Small intestine (tissue), 7 donors: ENCODE data around the gene LIPE. TPM values are rescaled to one million over a fixed set of nuclear protein-coding genes. Genes with fewer than 3 reads are reported as not detected.

Experiments used
- DNase-seq, 2 donors: peaks; one replicate each; pipeline versions ENCODE4 v3.0.0 to v3.0.0-alpha.2; 2013
- FAIRE-seq: peaks from 2 replicates; lab custom pipeline; 2012; peaks lifted over from hg19 to GRCh38; lab: Jason Lieb, UNC
- H3K27ac ChIP-seq, 3 donors: one replicate each; pipeline ENCODE4 v1.5.1; 2013; ENCODE audit warnings: low read length in 2 of 3, mild to moderate bottlenecking in 2 of 3, control low read depth in 1 of 3, inconsistent platforms in 1 of 3, low read depth in 1 of 3, moderate library complexity in 1 of 3
- H3K27me3 ChIP-seq, 3 donors: one replicate each; pipeline ENCODE4 v1.6.1; 2013; ENCODE audit warnings: low read length in 3 of 3, inconsistent platforms in 1 of 3; ENCODE audit not compliant: control insufficient read depth in 3 of 3, insufficient read depth in 3 of 3
- H3K36me3 ChIP-seq, 3 donors: one replicate each; pipeline ENCODE4 v1.6.1; 2013; ENCODE audit warnings: low read length in 3 of 3, inconsistent platforms in 1 of 3, low read depth in 1 of 3, mild to moderate bottlenecking in 1 of 3, moderate library complexity in 1 of 3; ENCODE audit not compliant: control insufficient read depth in 3 of 3, insufficient read depth in 2 of 3
- H3K4me1 ChIP-seq, 3 donors: one replicate each; pipeline ENCODE4 v1.6.1; 2013; ENCODE audit warnings: low read length in 2 of 3, inconsistent platforms in 1 of 3, low read depth in 1 of 3, mild to moderate bottlenecking in 1 of 3, moderate library complexity in 1 of 3; ENCODE audit not compliant: control insufficient read depth in 3 of 3, insufficient read depth in 2 of 3
- H3K4me3 ChIP-seq, 3 donors: one replicate each; pipeline ENCODE4 v1.5.1; 2013; ENCODE audit warnings: low read length in 3 of 3, control low read depth in 1 of 3, inconsistent platforms in 1 of 3, low read depth in 1 of 3, mild to moderate bottlenecking in 1 of 3, moderate library complexity in 1 of 3
- H3K9me3 ChIP-seq, 2 donors: one replicate each; pipeline ENCODE4 v1.6.1; 2013; ENCODE audit warnings: low read depth in 1 of 2, low read length in 1 of 2; ENCODE audit not compliant: control insufficient read depth in 2 of 2, insufficient read depth in 1 of 2
- WGBS, 3 donors: extraction: QIAGEN DNeasy Blood & Tissue Kit; methylation state at CpG; one replicate each; pipeline ENCODE4 v1.1.7; 2013; 5-methylcytosine and 5-hydroxymethylcytosine counted together
- polyA plus RNA-seq, 4 donors: library from polyadenylated mRNA; stranded (reverse) in 3 of 4; unstranded in 1 of 4; fragments of 200-250 nt in 3 of 4; fragments of 120-200 nt in 1 of 4; gene quantifications; one replicate each; pipeline versions ENCODE4 v1.2.1 to v1.2.3, GENCODE V29; 2013
- donor health status: healthy with polysubstance abuse.
- donor health status: control.
- donor health status: control.
- donor health status: Bipolar disorder and iron deficiency.
- donor health status: healthy.

The LIPE gene
- polyA plus RNA-seq, 4 donors = 10.1 to 40.2 (median 19.7) TPM

DNA sequence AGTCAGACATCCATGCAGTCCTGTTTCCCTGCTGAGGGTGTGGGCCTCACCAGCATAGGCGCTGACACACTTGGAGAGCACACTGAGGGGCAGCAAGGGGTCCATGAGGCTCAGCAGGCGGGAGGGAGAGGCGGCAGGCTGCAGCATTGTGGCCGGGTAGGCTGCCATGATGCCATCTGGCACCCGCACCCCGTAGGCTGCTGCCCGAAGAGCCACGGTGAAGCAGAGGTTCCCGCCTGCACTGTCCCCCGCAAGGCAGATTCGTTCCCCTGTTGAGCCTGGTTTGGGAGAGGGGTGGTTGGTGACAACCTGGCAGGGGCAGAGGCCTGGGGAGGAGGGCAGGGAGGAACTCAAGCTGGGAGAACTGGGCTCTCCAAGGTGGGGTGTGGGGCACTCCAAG is 21.1 kb downstream of the LIPE start:
- Histone ChIP-seq H3K9me3 (no peaks in the 10 kb centered on the region), H3K4me1 (no peaks in the 10 kb centered on the region), H3K27me3 (peaks cover 0 to 7% (median 0%) of the 10 kb centered on the region in 3 donors), H3K27ac (no peak overlapping the region), H3K4me3 (no peak overlapping the region), H3K36me3 (peaks cover 0 to 62% (median 0%) of the 10 kb centered on the region in 3 donors)
- 95 to 96% (median 96%) methylated on average over 11 of the region's 11 CpGs for WGBS, 3 donors
- FAIRE-seq = no peak
- no peak for DNase-seq

DNA sequence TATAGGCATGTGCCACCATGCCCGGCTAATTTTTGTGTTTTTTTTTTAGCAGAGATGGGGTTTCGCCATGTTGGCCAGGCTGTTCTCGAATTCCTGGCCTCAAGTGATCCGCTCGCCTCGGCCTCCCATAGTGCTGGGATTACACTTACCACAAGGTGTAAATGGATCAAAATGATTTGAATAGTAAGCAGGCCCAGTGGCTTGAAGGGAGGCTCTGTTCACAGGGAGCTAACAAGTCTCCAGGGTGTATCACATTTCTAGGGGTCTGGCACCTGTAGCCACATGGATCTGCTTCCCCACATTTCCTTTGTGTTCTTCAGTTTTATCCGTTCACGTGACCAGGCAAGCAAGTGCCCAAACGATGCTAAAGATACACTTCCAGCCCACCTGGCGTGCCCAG is 23.6 kb downstream of the LIPE start:
- no peaks in the 10 kb centered on the region for H3K9me3 ChIP-seq
- FAIRE-seq = no peak

GRCh38 chr19:42402376-42403116 is 24.6 kb downstream of the LIPE start:
- H3K4me1 ChIP-seq = peaks cover 4 to 6% (median 4%) of the 10 kb centered on the region in 3 donors
- FAIRE-seq (no peak), DNase-seq (no peak)
- H3K27me3 ChIP-seq = peaks cover 0 to 10% (median 0%) of the 10 kb centered on the region in 3 donors
- H3K4me3 ChIP-seq = peak overlapping the region in 1 of 3 donors; percentile 46
- H3K27ac ChIP-seq = no peak overlapping the region
- H3K9me3 ChIP-seq = no peaks in the 10 kb centered on the region
- 69 to 77% (median 73%) methylated on average over 34 of the region's 34 CpGs for WGBS, 3 donors
- peaks cover 0 to 43% (median 0%) of the 10 kb centered on the region in 3 donors for H3K36me3 ChIP-seq

More for the DNA sequence above, 23.6 kb downstream of the LIPE start:
- H3K4me1 ChIP-seq = no peaks in the 10 kb centered on the region
- no peak overlapping the region for H3K4me3 ChIP-seq
- DNase-seq = no peak
- H3K27me3 ChIP-seq = peaks cover 0 to 10% (median 0%) of the 10 kb centered on the region in 3 donors
- WGBS, 3 donors = 94 to 99% (median 95%) methylated on average over 10 of the region's 10 CpGs
- H3K36me3 ChIP-seq = peaks cover 0 to 50% (median 0%) of the 10 kb centered on the region in 3 donors
- no peak overlapping the region for H3K27ac ChIP-seq

DNA sequence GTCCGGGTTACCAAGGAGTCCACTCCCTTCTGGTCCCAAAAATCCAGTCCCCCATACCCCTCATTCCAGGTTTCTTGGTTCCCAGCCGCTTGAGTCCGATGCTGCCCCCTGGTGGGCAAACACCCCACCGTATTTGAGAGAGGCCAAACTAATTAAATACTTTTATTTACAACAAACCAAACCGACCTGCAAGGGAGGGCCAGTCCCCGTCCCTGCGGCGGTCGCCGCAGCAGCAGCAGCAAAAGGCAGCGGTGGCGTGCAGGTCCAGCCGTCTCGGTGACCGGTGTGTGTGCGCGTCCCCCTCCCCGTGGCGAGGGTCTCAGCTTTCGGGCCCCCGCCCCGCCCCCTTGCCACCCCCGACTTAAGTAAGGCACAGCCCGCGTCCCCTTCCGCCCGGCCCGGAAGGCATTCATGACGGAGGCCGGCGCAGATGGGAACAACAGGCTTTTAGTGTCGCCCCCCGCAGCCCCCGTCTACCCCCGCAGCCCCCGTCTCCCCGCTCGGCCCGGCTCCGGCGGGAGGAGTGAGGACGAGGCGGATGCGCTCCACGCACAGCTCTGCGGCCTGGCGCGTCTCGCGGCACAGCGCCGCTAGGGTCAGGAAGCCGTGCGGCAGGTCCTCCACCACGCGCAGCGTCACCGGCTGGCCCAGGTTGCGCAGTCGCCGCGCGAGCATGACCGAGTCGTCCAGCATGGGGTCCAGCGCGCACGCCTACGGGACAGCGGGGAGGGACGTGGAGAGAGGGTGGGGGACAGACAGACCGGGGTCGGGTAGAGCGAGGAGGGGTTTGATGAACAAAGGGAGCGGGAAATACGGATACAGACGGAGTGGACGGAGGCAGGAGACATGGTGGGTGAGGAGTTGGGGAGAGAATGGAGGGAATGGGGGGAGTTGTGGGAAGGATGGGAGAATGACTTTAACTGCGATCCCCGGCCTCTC is 25.6 kb downstream of the LIPE start:
- Histone ChIP-seq H3K27ac (peak overlapping the region in 1 of 3 donors; percentile 55), H3K36me3 (peaks cover 0 to 33% (median 0%) of the 10 kb centered on the region in 3 donors), H3K9me3 (no peaks in the 10 kb centered on the region), H3K4me1 (peaks cover 5 to 9% (median 6%) of the 10 kb centered on the region in 3 donors), H3K27me3 (peaks cover 0 to 10% (median 0%) of the 10 kb centered on the region in 3 donors), H3K4me3 (peak overlapping the region in 2 of 3 donors; percentile 46 to 51)
- 1 to 2% (median 1%) methylated on average over 72 to 80 of the region's 80 CpGs for WGBS, 3 donors
- no peak for FAIRE-seq
- DNase-seq = peak; percentile 50 to 83

GRCh38 chr19:42400404-42400803 is 26.8 kb downstream of the LIPE start:
- Histone ChIP-seq H3K27me3 (peaks cover 0 to 10% (median 0%) of the 10 kb centered on the region in 3 donors), H3K4me3 (no peak overlapping the region), H3K4me1 (peaks cover 5 to 16% (median 6%) of the 10 kb centered on the region in 3 donors), H3K27ac (no peak overlapping the region), H3K36me3 (peaks cover 0 to 21% (median 0%) of the 10 kb centered on the region in 3 donors), H3K9me3 (no peaks in the 10 kb centered on the region)
- FAIRE-seq (no peak), DNase-seq (no peak)
- 79 to 88% (median 87%) methylated on average over 1 of the region's 1 CpG for WGBS, 3 donors

GRCh38 chr19:42397263-42398166 is 29.7 kb downstream of the LIPE start:
- peak overlapping the region; percentile 15 to 80 (median 27) for H3K27ac ChIP-seq
- peaks cover 0 to 7% (median 0%) of the 10 kb centered on the region in 3 donors for H3K36me3 ChIP-seq
- DNase-seq (no peak), FAIRE-seq (no peak)
- H3K27me3 ChIP-seq = peaks cover 0 to 9% (median 0%) of the 10 kb centered on the region in 3 donors
- WGBS, 3 donors = 23 to 24% (median 23%) methylated on average over 25 of the region's 25 CpGs
- H3K4me1 ChIP-seq = peaks cover 5 to 16% (median 6%) of the 10 kb centered on the region in 3 donors
- H3K9me3 ChIP-seq = no peaks in the 10 kb centered on the region
- peak overlapping the region; percentile 5 to 57 (median 48) for H3K4me3 ChIP-seq

DNA sequence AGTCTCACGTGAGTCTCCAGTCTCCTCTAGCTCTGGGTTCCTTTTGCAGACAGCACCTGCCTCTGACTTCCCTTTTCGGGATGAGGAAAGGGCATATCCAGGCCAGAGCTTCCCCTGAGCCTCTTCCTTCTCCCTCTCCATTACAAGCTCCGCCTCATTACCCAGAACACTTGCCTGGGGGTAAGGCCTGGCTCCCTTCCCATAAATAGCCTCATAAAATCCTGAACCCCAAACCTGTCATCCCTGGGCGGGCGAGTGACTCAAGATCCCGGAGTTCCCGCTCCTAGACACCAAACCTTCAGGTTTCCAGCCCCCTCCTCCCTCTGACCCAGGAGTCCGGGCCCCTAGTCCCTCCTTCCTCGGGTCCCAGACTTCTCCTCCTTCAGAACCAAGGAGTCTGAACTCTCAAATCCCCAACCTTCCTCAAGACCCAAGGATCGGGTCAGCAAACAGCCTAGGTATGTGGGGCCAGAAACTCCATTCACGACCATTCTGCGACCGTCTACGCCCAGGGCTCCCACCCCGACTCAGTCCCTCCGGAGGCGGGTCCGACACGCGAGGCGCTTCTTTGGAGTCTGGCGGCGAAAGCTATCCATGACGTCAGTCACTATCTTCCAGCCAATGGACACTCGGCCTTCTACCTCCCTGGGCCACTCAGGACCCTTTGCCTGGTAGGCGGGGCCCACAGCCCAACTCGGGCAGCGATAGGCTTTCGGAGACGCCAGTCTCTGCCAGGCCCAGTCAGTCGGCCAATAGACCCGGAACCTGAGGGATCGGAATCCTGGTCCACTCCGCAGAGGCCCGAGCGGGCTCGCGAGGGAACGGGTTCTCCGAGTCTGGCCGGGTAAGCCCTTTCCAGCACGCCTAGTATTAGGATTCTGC is 30.6 kb downstream of the LIPE start:
- H3K4me3 ChIP-seq = peak overlapping the region; percentile 5 to 57 (median 48)
- FAIRE-seq = peak; percentile 30
- WGBS, 3 donors = 1 to 3% (median 2%) methylated on average over 42 of the region's 42 CpGs

More for the DNA sequence above, 30.6 kb downstream of the LIPE start:
- DNase-seq = peak; percentile 98 to 99
- Histone ChIP-seq H3K27me3 (peaks cover 0 to 11% (median 0%) of the 10 kb centered on the region in 3 donors), H3K27ac (peak overlapping the region; percentile 44 to 80 (median 71)), H3K36me3 (peaks cover 0 to 5% (median 0%) of the 10 kb centered on the region in 3 donors), H3K4me1 (peaks cover 5 to 16% (median 6%) of the 10 kb centered on the region in 3 donors), H3K9me3 (no peaks in the 10 kb centered on the region)
